Activated effector memory CD4-positive, alpha-beta T cell treated with anti-CD3 and anti-CD28 coated beads, Interleukin-2, amount 50 U/mL, for 16 hours (primary cell): ENCODE measurements around the gene ME2.
"Not testable (repeated sequence)": the region's sequence is repeated elsewhere in the genome, so short reads cannot be mapped to it uniquely, and the experiment has no call there.

Experiments
- DNase-seq: peaks from one replicate; pipeline ENCODE4 v3.0.0-alpha.2; 2020

The ME2 gene

GRCh38 chr18:50862401-50862800 lies 16.5 kb upstream of the ME2 start:
- DNase-seq = no peak

GRCh38 chr18:50863840-50864375 lies 15.0 kb upstream of the ME2 start:
- no peak for DNase-seq

GRCh38 chr18:50866765-50867164 lies 12.2 kb upstream of the ME2 start:
- no peak for DNase-seq

DNA sequence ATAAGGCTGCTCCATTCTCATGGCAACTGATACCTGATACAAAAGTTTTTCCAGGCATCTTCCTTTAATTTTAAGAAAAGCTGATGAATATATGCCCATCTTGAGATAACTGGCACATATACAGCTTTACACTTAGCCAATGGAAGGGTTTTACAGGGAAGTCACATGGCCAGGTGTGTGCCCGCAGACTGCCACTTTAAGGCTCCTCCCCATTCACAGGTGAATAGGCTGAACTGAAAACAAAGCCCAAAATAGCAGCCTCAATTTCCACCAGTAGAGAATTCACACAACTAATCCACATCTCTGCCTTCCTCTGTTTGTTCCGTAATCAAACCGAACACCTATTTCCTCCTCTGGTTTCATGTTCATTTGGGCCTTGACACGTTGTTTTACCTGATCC lies 9.8 kb upstream of the ME2 start:
- no peak for DNase-seq

GRCh38 chr18:50870138-50870845 lies 8.6 kb upstream of the ME2 start:
- DNase-seq = no peak

DNA sequence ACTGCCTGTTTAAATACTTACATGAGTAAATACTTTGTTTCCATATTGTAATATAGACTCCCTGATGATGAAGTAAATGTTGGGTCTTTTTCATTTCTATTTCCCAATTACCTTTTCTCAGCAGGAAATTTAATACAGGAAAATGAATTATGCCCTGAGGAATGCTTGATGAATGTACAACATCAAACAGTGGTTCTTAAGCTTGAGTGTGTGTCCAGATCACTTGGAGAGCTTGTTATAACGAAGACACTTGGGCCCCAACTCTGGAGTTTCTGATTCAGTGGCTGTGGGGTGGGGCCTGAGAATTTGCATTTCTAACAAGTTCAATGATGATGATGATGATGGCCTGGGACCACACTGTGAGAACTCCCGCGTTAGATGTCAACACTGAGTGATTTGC lies 7.1 kb upstream of the ME2 start:
- DNase-seq = no peak

- DNase-seq = no peak
Observed at GRCh38 chr18:50875966-50876536, 2.9 kb upstream of the ME2 start.

DNA sequence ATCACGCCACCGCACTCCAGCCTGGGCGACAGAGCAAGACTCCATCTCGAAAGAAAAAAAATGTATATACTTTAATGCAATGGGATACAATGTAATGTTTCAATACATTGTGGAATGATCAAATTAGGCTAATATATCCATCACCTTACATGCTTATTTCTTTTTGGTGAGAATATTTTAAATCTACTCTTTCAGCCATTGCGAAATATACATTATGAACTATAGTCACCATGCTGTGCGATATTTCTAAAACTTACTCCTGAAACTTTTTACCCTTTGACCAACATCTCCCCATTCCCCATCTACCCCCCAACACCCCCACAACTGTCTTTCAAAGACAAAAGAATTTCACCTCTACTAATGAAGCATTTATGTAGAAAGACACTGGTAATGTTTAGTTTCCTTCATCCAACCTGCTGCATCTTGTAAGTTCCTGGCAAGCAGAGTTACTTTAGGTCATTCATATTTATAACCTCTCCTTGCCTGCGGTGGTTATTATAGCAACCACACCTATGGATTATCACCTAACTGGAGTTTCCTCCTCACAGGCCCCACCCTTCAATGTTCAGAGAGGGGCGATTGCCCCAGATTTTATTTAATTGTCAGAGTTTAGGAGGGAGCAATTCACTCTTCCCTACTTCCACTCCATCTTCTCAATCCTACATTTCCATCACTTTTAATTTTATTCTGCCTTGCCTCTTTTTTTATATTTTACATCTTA lies 1.2 kb upstream of the ME2 start:
- no peak for DNase-seq

- DNase-seq = no peak
Observed at GRCh38 chr18:50879302-50880118, 592 bp downstream of the ME2 start.

- DNase-seq = no peak
Observed at GRCh38 chr18:50880119-50880465, 1.2 kb downstream of the ME2 start.

DNA sequence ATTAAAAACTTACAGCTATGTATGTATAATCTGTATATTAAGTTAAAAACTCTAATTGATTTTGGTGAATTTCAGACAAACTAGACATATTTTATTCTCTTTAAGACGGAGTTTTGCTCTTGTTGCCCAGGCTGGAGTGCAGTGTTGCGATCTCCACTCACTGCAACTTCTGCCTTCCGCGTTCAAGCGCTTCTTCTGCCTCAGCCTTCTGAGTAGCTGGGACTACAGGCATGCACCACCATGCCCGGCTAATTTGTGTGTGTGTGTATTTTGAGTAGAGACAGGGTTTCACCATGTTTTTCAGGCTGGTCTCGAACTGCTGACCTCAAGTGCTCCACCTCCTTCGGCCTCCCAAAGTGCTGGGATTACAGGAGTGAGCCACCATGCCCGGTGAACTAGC lies 2.0 kb downstream of the ME2 start:
- not testable (repeated sequence) for DNase-seq

DNA sequence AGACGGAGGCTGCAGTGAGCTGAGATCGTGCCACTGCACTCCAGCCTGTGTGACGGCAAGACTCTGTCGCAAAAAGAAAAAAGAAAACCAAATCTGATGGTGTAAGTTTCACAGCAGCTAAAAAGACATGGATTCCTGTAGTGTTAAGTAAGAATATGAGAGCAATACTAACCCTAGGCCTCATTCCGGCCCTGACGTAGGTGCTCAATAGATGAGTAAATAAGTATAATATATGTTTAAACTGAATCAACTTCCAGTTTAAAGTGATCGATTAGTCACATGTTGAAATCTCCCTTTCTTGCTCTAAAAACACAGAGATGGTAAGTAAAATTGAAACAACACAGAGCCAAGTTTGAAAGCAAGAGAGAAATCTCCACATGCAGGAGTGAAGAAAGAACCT lies 8.0 kb downstream of the ME2 start:
- DNase-seq = no peak

- no peak for DNase-seq
Observed at GRCh38 chr18:50895350-50896045, 16.6 kb downstream of the ME2 start.

DNA sequence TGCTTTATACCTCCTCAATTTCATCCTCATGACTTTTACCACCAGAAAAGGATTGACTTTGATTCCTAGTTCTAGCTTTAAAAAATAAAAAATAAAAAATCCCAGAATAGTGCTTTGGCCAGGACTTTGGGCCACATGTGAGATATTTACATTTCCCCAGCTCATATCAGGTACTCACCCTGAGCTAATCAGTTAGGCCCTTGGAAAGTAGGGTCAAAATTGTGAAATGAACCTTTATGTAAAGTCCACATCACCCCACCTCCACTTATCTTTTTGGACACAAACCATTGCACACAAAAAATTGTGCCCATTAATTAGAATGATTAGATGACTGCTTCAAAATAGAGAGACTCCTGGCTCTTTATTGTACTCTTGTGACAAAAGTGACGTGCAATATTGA lies 17.2 kb downstream of the ME2 start:
- no peak for DNase-seq

DNA sequence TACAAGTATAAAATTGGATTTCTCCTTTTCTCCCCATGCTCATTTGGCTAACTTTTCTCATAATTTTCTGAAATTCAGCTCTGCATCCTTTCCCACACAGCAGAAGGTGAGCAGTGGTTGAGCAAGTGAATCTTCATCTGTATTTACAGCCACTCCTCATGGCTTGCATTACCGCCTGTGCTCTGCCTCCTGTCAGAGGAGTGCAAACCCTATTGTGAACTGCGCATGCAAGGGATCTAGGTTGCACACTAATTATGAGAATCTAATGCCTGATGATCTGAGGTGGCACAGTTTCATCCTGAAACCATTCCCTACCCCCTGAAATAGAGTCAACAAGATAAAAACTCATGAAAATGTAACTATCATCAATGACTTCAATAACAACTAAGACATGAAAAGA lies 20.0 kb downstream of the ME2 start:
- no peak for DNase-seq

DNA sequence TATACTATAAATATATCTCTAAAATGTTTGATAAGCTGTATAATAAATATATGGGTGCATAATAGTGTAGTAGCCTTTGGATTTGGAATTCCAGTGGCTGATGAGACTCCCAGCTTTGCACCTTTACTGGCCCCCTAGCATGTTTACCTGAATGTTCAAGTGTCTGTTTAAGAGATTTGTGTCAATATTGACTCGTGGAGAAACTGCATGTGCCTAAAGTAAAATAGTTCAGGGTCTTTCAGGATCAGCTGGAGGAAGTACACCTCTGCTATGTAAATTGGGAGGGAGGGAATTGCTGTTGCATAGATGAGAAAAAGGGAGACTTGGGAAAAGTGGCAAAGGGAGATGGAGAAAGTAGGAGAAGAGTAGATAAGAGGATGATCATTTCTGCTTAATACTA lies 23.9 kb downstream of the ME2 start:
- no peak for DNase-seq

GRCh38 chr18:50906843-50907242 lies 27.9 kb downstream of the ME2 start:
- DNase-seq = no peak

DNA sequence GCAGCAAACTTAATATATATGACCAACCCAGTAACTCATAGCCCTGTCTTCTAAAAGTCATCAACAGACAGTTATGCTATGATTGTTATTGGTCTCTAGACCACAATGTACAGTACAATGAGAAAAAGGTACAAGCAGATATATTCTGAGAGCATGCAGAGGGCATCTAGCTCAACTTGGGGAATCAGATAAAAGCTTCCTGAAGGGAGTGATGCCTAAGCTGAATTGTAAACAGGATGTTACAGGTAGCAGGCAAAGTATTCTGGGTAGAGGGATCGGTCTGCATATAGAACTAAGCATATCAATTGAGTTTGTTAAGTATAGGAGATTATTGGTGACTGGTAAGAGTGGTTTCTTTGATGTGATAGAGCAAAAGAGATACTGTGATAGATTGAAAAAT lies 30.3 kb downstream of the ME2 start:
- no peak for DNase-seq

- DNase-seq = no peak
Observed at GRCh38 chr18:50911006-50911405, 32.1 kb downstream of the ME2 start.

- no peak for DNase-seq
Observed at GRCh38 chr18:50917021-50917420, 38.1 kb downstream of the ME2 start.

GRCh38 chr18:50918153-50918552 lies 39.2 kb downstream of the ME2 start:
- no peak for DNase-seq

DNA sequence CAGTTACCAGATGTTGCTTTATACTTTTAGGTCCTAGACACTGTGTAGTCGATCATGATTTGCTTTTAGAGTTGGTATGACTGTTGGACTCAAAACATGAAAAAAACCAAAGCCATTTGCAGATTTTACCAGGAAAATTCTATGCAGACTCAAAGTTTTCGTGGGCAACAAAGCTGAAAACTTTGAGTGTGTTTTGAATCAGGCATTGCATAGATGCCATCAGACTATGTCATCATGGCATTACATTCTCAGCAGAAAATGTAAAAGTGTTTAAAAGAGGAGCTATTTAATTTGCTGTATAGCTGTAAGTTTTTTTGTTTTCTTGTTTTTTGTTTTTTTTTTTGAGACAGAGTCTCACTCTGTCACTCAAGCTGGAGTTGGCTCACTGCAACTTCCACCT lies 45.5 kb downstream of the ME2 start:
- no peak for DNase-seq

GRCh38 chr18:50926521-50926920 lies 47.6 kb downstream of the ME2 start:
- no peak for DNase-seq
